Activated T-helper 1 cell treated with anti-CD3 and anti-CD28 coated beads, Interleukin-2, amount 50 U/mL, for 16 hours (primary cell): ENCODE data around the gene DBET.
"Not testable (repeated sequence)": the region's sequence is repeated elsewhere in the genome, so short reads cannot be mapped to it uniquely, and the experiment has no call there.

Experiments used
- DNase-seq, 2 donors: peaks; one replicate each; pipeline ENCODE4 v3.0.0-alpha.2; 2020; ENCODE audit warnings: low read depth in 1 of 2, low spot score in 1 of 2

The DBET gene

DNA sequence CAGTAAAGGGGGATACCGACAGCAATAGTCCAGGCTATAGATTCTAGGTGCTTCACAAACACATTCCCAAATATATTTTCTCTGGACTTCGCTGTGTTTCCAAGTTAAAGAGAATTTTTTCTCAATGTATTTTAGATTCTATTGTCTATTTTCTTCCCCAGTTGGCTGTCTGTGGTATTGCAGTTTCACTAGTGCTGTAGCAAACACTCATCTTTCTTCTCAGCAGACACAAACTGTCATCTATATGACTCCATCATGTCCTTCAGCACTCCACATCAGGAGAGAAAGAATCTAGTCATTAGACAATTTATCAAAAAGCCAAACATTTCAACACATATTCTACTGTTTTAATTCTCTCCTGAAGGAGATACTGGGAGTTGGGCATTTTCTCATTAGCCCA lies at the start of gene DBET:
TSS of gene DBET (plus strand) at position 161 of the 400 bp plus-strand sequence.
- DNase-seq: not testable (repeated sequence)

GRCh38 chr4:190014771-190015537 lies 49.3 kb upstream of the DBET start:
- no peak for DNase-seq

- DNase-seq: no peak
These were observed 48.5 kb upstream of the DBET start for GRCh38 chr4:190015538-190016368.

- DNase-seq: no peak
These were observed 47.7 kb upstream of the DBET start for GRCh38 chr4:190016369-190017289.

- DNase-seq: no peak
These were observed 46.7 kb upstream of the DBET start for GRCh38 chr4:190017357-190018200.

DNA sequence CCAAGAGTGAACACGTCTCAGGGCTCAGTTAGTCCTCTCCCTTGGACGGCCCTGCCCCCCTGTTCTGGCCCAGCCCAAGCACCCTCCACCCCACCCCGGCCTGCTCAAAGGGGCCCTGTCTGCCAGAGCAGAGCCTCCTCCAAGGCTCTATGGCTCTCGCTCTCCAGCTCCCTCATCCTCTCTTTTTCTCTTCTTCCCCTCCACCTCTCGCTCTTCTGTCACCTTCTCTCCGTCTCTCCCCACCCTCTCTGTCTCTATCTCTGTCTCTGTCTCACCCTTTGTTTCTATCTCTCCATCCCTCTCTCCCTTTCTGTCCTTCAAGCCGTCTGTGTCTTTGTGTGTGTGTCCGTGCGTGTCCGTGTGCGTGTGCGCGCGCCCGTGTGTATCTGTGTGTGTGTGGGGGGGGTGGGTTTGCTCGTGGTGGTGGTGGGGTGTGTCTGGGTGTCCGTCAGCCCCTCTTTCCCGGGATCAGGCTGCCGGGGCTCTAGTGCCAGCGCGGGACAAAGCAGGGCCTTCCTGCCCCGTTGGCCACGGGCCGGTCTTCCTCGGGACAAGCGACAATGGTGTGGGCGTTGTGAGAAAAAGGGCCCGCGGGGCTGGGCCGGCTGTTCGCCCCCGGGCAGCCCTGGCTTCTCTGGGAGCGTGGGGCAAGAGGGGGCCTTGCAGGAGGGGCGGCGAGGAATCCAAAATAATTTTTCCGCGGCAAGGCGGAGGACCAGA lies 45.9 kb upstream of the DBET start:
- DNase-seq: no peak

- no peak for DNase-seq
These were observed 45.1 kb upstream of the DBET start for GRCh38 chr4:190019023-190019858.

- DNase-seq: not testable (repeated sequence)
These were observed 44.3 kb upstream of the DBET start for GRCh38 chr4:190019859-190020463.

GRCh38 chr4:190020790-190021717 lies 43.2 kb upstream of the DBET start:
- DNase-seq: no peak

DNA sequence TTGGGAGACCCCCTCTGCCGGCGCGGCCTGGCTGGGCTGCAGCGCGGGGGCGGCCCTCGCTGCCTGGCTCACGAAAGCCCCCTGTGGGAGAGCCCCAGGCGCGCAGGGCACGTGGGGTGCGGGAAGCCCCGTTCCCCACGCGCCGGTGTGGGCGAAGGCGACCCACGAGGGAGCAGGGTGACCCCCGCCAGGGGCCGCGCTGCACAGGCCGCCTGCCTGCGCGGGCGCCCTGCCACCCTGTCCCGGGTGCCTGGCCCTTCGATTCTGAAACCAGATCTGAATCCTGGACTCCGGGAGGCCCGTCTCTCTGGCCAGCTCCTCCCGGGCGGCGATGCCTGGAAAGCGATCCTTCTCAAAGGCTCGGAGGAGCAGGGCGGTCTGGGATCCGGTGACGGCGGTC lies 42.3 kb upstream of the DBET start:
- not testable (repeated sequence) for DNase-seq

- not testable (repeated sequence) for DNase-seq
These were observed 41.6 kb upstream of the DBET start for GRCh38 chr4:190022614-190023281.

- DNase-seq: not testable (repeated sequence)
These were observed 37.1 kb upstream of the DBET start, which contains the start of gene FRG2 for GRCh38 chr4:190027156-190027555. FRG2 (minus strand) TSS chr4:190027256; CDS start chr4:190027204, 52 bp downstream.

GRCh38 chr4:190031264-190031663 lies 33.0 kb upstream of the DBET start:
- DNase-seq: not testable (repeated sequence)

DNA sequence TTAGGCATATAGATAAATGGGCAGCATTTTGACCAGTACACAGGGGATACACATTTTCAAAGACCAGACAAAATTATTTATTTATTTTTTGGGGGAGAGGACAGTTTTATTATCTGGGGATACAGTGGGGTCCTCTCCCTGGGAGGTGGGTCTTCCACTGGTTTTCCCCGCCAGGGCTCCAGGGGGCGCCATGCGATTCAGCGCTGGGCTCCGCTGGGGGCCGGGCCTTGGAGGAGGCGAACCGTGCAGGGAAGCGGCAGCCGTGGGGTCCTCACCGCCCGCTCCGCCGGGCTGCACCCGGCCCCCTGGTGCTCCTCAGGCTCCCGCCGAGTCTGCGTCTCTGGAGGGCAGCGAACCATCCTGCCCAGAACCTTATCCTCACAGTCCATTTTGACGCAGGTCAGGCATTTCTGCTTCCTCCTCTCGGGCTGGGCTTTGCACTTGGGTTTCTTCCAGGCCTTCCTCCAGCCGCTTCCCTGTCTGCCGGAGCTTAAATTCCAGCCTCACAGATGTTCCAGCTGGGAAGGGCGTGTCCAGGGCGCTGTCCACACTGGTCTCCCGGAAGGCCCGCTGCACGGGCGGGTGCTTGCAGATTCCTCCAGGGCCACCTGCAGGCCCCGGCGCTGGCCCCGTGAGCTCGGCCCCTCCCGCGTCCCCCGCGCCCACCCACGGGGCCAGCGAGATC lies 26.5 kb upstream of the DBET start:
- DNase-seq: not testable (repeated sequence)

DNA sequence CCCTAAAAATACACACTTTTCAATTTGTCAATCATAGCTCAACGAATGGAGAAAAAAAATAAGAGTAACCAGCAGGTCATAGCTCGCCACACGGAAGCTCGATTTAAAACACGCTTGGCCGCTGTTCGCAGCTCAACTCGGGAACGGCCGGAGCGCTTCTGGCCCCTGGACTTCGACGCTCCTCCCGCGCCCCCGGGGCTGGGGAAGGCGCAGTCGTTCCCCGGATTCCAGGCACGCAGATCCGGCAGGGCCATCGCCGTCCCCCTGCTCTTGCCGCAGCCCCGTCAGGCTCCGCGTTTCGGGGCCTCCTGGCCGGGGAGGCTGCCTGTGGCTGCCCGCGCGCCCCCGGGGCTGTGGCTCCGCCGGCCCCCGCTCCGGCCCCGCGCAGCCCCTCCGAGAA lies 23.4 kb upstream of the DBET start:
- DNase-seq: not testable (repeated sequence)

GRCh38 chr4:190047627-190048026 lies 16.7 kb upstream of the DBET start:
- DNase-seq: not testable (repeated sequence)
